IMR-90 (cell line): ENCODE data around the gene LGALS4.

ENCODE experiments used
- CTCF ChIP-seq: conservative IDR thresholded peaks from 2 replicates; pipeline ENCODE4 v1.5.1; 2012; ENCODE audit warnings: mild to moderate bottlenecking, low read depth, low read length, improper control_type of control experiment
- RAD21 ChIP-seq: IDR thresholded peaks from 2 replicates; pipeline ENCODE4 v1.6.1; 2012; ENCODE audit warnings: low read length, improper control_type of control experiment

GRCh38 chr19:38784224-38784623 lies 28.5 kb downstream of the LGALS4 start:
- TF ChIP-seq CTCF: no peak
- no peak for TF ChIP-seq RAD21
